ENCODE data around the gene NSD2. TPM values are rescaled to one million over a fixed set of nuclear protein-coding genes. Genes with fewer than 3 reads are reported as not detected.
A peak's percentile ranks its signal among the peaks of the same experiment; 100 is the strongest.
"Not testable (repeated sequence)": the region's sequence is repeated elsewhere in the genome, so short reads cannot be mapped to it uniquely, and the experiment has no call there.

The NSD2 gene
- polyA plus RNA-seq, 3 donors: 72.7 to 86.8 (median 73.5) TPM

- no peak for DNase-seq
Observed at GRCh38 chr4:1895971-1896657, 24.9 kb downstream of the NSD2 start.

- no peak for DNase-seq
Observed at GRCh38 chr4:1896658-1896991, 25.4 kb downstream of the NSD2 start.

- no peak for DNase-seq
Observed at GRCh38 chr4:1898007-1898406, 26.8 kb downstream of the NSD2 start.

GRCh38 chr4:1898681-1899080 lies 27.5 kb downstream of the NSD2 start:
- no peak for DNase-seq

- DNase-seq: peak; percentile 67
Observed at GRCh38 chr4:1899149-1900086, 28.2 kb downstream of the NSD2 start.

- DNase-seq: no peak
Observed at GRCh38 chr4:1900087-1900433, 28.9 kb downstream of the NSD2 start.

- no peak for DNase-seq
Observed at GRCh38 chr4:1900624-1901023, 29.4 kb downstream of the NSD2 start.

GRCh38 chr4:1901127-1901526 lies 29.9 kb downstream of the NSD2 start:
- no peak for DNase-seq

GRCh38 chr4:1902243-1902642 lies 31.1 kb downstream of the NSD2 start:
- DNase-seq: no peak

GRCh38 chr4:1903035-1903434 lies 31.8 kb downstream of the NSD2 start:
- no peak for DNase-seq

- no peak for DNase-seq
Observed at GRCh38 chr4:1904042-1904441, 32.8 kb downstream of the NSD2 start.

GRCh38 chr4:1907848-1908525 lies 36.8 kb downstream of the NSD2 start:
- no peak for DNase-seq

GRCh38 chr4:1909696-1910095 lies 38.5 kb downstream of the NSD2 start:
- not testable (repeated sequence) for DNase-seq

- peak; percentile 48 for DNase-seq
Observed at GRCh38 chr4:1910643-1911042, 39.5 kb downstream of the NSD2 start.

- not testable (repeated sequence) for DNase-seq
Observed at GRCh38 chr4:1911316-1911715, 40.1 kb downstream of the NSD2 start.

GRCh38 chr4:1922821-1923220 lies 51.6 kb downstream of the NSD2 start:
- no peak for DNase-seq

- DNase-seq: no peak
Observed at GRCh38 chr4:1927675-1928074, 56.5 kb downstream of the NSD2 start.

GRCh38 chr4:1928356-1929239 lies 57.4 kb downstream of the NSD2 start:
- DNase-seq: no peak

- DNase-seq: no peak
Observed at GRCh38 chr4:1932736-1933135, 61.5 kb downstream of the NSD2 start.

GRCh38 chr4:1933700-1934099 lies 62.5 kb downstream of the NSD2 start:
- DNase-seq: no peak

- no peak for DNase-seq
Observed at GRCh38 chr4:1937550-1937949, 66.4 kb downstream of the NSD2 start.

GRCh38 chr4:1938027-1938426 lies 66.8 kb downstream of the NSD2 start:
- no peak for DNase-seq

All from renal pelvis (tissue), 4 donors.